ENCODE results near the gene HYI. TPM values are rescaled to one million over a fixed set of nuclear protein-coding genes. Genes with fewer than 3 reads are reported as not detected.
A peak's percentile ranks its signal among the peaks of the same experiment; 100 is the strongest.
"Not testable (repeated sequence)": the region's sequence is repeated elsewhere in the genome, so short reads cannot be mapped to it uniquely, and the experiment has no call there.

HYI gene, protein sequence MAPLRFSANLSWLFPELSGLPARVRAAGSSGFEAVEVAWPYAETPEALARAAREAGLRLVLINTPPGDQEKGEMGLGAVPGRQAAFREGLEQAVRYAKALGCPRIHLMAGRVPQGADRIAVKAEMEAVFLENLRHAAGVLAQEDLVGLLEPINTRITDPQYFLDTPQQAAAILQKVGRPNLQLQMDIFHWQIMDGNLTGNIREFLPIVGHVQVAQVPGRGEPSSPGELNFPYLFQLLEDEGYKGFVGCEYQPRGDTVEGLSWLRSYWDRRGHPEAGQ
- polyA plus RNA-seq (2013, experiment 1 of 2): 14.3 TPM
- polyA plus RNA-seq (2013, experiment 2 of 2): 16.5 TPM

DNA sequence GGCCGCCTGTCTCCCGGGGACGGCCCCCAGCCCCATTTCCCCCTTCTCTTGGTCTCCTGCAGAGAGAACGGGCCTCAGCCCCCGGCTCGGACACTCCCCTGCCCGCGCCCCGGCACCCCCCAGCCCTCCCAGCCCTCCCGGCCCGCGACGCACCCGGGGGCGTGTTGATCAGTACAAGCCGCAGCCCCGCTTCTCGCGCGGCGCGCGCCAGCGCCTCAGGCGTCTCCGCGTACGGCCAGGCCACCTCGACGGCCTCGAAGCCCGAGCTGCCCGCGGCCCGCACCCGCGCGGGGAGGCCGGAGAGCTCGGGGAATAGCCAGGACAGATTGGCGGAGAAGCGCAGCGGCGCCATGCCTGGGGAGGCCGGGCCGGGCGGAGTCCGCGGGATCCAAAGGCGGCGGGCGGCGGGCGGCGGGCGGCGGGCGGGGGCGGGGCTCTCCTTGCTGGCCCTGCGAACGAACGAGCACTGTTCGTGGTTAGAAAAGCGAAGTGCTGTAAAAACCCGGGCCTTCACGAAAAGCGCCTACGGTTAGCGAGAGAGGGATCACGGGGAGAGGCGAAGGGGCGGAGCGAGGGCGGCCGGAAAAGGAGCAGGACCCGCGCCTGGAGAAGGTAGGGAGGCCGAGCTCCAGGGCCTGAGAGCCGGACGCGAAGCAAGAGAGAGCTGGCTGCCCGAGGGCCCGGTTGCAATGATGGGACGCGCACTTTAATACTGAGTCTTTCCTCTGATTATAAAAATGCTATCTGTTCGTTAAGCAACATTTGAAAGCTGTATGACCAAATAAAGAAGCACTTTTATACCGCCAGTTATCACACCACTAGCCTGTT lies at the start of gene HYI:
Gene HYI, minus strand, starts transcription at position 490 of the 828 bp plus-strand sequence. Its CDS starts 138 bp downstream, at position 352.
- WGBS: 2% methylated on average over 87 of the region's 87 CpGs
- H3K27ac ChIP-seq (ENCODE audit: low read depth, low read length): peak within 1 kb of the TSS; percentile 65

DNA sequence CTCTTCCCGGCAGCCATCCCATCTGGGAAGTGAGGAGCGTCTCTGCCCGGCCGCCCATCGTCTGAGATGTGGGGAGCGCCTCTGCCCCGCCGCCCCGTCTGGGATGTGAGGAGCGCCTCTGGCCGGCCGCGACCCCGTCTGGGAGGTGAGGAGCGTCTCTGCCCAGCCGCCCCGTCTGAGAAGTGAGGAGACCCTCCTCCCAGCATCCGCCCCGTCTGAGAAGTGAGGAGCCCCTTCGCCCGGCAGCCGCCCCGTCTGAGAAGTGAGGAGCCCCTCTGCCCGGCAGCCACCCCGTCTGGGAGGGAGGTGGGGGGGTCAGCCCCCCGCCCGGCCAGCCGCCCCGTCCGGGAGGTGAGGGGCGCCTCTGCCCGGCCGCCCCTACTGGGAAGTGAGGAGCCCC lies 48.1 kb upstream of the HYI start:
- H3K27me3 ChIP-seq (ENCODE audit: insufficient read depth, low read length); H3K9ac ChIP-seq (ENCODE audit: low read depth, low read length); H3K27ac ChIP-seq (ENCODE audit: low read depth, low read length); H3K4me1 ChIP-seq (ENCODE audit: insufficient read depth, low read length); H3K9me3 ChIP-seq (ENCODE audit: insufficient read depth, low read depth, low read length); H3K4me3 ChIP-seq (ENCODE audit: low read length); H3K36me3 ChIP-seq (ENCODE audit: insufficient read depth, low read length): not testable (repeated sequence)
- WGBS: 95% methylated on average over 19 of the region's 33 CpGs

More for the DNA sequence above, at the start of gene HYI:
- Histone ChIP-seq H3K4me1 (ENCODE audit: insufficient read depth, low read length) (peaks cover 17% of the 10 kb centered on the region), H3K27me3 (ENCODE audit: insufficient read depth, low read length) (no peaks in the 10 kb centered on the region), H3K9me3 (ENCODE audit: insufficient read depth, low read depth, low read length) (no peaks in the 10 kb centered on the region), H3K4me3 (ENCODE audit: low read length) (peak within 1 kb of the TSS; percentile 67), H3K36me3 (ENCODE audit: insufficient read depth, low read length) (peaks cover 34% of the 10 kb centered on the region), H3K9ac (ENCODE audit: low read depth, low read length) (peak within 1 kb of the TSS; percentile 77)

DNA sequence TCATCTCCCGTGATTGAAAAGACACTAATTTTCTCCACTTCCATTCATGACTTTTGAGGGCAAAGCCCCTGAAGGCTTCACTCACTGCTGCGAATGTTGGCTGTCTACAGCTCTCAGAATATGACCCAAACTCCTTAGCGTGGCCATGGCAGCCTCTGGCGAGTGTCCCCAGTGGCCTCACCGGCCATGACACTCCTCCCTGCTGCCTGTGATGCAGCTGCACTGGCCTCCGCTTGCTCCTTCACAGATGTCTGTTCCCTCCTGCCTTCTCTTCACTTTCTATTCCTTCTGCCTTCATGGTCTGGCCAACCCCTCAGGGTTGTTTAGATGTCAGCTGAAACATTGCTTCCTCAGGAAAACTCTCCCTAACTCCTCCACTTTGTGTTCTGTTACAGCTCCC lies 46.2 kb upstream of the HYI start:
- Histone ChIP-seq H3K27ac (ENCODE audit: low read depth, low read length) (no peak overlapping the region), H3K4me1 (ENCODE audit: insufficient read depth, low read length) (peaks cover 3% of the 10 kb centered on the region; the same call in 1 of the 2 replicates), H3K9ac (ENCODE audit: low read depth, low read length) (no peak overlapping the region), H3K4me3 (ENCODE audit: low read length) (no peak overlapping the region), H3K9me3 (ENCODE audit: insufficient read depth, low read depth, low read length) (no peaks in the 10 kb centered on the region), H3K36me3 (ENCODE audit: insufficient read depth, low read length) (no peaks in the 10 kb centered on the region), H3K27me3 (ENCODE audit: insufficient read depth, low read length) (no peaks in the 10 kb centered on the region)
- WGBS: 80% methylated on average over 6 of the region's 6 CpGs

DNA sequence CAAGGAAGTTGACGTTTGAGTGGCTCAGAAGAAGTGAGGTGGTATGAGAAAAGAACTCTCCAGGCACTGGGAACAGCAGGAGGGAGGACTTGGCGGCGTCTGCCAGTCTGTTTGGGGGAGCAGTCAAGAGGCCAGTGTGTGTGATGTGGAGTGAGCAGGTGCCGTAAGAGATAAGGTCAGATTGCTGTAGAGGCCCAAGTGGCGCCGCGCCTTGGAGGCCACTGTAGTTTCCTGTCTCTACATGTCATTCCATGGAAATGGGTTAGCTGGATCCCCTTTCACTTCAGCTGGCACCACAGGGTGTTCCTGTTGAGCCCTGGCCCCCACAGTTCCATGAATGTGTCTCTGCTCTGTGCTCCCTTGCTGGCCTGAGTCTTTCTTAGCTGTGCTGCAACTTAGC lies 41.5 kb upstream of the HYI start:
- Histone ChIP-seq H3K9me3 (ENCODE audit: insufficient read depth, low read depth, low read length) (peaks cover 9% of the 10 kb centered on the region; the same call in 1 of the 2 replicates), H3K27me3 (ENCODE audit: insufficient read depth, low read length) (no peaks in the 10 kb centered on the region), H3K27ac (ENCODE audit: low read depth, low read length) (no peak overlapping the region), H3K9ac (ENCODE audit: low read depth, low read length) (no peak overlapping the region), H3K4me3 (ENCODE audit: low read length) (no peak overlapping the region), H3K36me3 (ENCODE audit: insufficient read depth, low read length) (no peaks in the 10 kb centered on the region), H3K4me1 (ENCODE audit: insufficient read depth, low read length) (peaks cover 18% of the 10 kb centered on the region)
- 79% methylated on average over 7 of the region's 7 CpGs for WGBS

DNA sequence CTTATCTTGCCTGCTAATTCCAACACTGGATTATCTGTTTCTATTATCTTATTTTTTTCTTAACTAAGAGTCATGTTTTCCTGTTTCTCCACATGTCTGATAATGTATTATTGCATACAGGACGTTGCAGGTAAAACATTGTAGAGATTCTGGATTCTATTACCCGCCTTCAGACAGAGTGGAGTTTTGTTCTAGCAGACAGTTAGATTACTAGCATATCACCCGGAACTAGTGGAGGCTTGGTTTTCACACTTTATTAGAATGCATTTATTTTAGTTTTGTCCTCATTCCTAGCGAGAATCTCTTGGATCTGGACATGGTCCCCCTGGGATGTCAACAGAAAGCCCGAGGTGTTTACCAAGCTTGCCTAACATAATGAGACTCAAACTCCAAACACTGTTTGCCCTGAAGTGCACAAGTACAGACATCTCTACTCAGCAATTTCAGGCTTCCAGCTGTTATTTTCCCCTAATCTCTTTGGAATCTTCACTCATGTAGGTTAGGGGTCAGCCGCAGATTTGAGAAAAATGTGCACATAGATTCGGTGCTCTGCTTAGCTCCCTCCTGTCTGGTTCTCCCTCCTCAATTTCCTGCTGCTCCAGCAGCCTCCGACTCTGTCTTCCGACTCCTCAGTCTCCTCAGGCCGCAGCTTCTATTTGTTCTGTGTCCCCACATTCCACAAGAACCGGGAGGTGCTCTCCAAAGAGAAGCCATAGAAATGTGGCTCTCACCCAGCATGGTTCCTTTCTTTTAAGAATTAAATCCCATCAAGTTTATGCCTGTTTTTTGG lies 40.1 kb upstream of the HYI start:
- H3K4me3 ChIP-seq (ENCODE audit: low read length): peak overlapping the region; percentile 11; the same call in 1 of the 2 replicates
- H3K9me3 ChIP-seq (ENCODE audit: insufficient read depth, low read depth, low read length): peaks cover 9% of the 10 kb centered on the region; the same call in 1 of the 2 replicates
- no peaks in the 10 kb centered on the region for H3K27me3 ChIP-seq (ENCODE audit: insufficient read depth, low read length)
- H3K36me3 ChIP-seq (ENCODE audit: insufficient read depth, low read length): no peaks in the 10 kb centered on the region
- 0 out of 2 replicates have a peak overlapping the region, but pooled peaks have one; percentile 16 for H3K9ac ChIP-seq (ENCODE audit: low read depth, low read length)
- peak overlapping the region; percentile 27; the same call in 1 of the 2 replicates for H3K27ac ChIP-seq (ENCODE audit: low read depth, low read length)
- 47% methylated on average over 11 of the region's 11 CpGs for WGBS
- H3K4me1 ChIP-seq (ENCODE audit: insufficient read depth, low read length): peaks cover 18% of the 10 kb centered on the region

DNA sequence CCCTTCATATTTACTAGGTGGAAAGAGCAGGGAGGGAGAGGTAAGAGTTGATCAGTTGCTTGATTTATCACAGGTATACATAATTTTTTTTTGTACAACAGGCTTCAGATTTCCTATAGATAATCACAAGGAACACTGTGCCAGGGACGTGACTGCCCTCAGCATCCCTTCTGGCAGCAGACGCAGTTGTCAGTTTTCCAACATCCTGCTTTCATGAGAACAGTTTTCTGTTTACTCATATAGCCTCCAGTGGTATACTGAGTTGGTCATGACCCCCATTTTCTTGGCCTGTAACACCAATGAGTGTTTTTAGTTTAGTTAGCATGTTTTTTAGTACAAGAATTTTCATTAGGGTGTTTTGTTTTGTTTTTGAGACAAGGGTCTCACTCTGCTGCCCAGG lies 39.1 kb upstream of the HYI start:
- peaks cover 15% of the 10 kb centered on the region for H3K9me3 ChIP-seq (ENCODE audit: insufficient read depth, low read depth, low read length)
- H3K9ac ChIP-seq (ENCODE audit: low read depth, low read length): no peak overlapping the region
- H3K36me3 ChIP-seq (ENCODE audit: insufficient read depth, low read length): no peaks in the 10 kb centered on the region
- H3K4me1 ChIP-seq (ENCODE audit: insufficient read depth, low read length): peaks cover 18% of the 10 kb centered on the region
- no peak overlapping the region for H3K4me3 ChIP-seq (ENCODE audit: low read length)
- WGBS: 93% methylated on average over 2 of the region's 2 CpGs
- no peaks in the 10 kb centered on the region for H3K27me3 ChIP-seq (ENCODE audit: insufficient read depth, low read length)
- H3K27ac ChIP-seq (ENCODE audit: low read depth, low read length): no peak overlapping the region

DNA sequence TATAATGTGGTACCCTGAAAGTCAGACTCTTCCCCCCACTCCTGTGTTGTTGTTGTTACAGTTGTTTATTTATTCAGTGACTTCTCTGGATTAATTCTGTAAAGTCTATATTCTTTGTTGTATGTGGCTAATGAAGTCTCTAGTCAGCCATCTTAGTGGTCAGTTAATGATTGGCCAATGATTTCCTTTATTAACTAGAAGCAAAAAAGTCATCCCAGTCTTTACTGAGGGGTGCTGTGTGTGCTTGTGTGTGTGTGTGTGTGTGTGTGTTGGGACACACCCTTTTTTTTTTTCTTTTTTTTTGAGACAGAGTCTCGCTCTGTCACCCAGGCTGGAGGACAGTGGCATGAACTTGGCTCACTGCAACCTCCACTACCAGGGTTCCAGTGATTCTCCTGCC lies 37.3 kb upstream of the HYI start:
- H3K9me3 ChIP-seq (ENCODE audit: insufficient read depth, low read depth, low read length): peaks cover 20% of the 10 kb centered on the region
- H3K4me1 ChIP-seq (ENCODE audit: insufficient read depth, low read length): peaks cover 18% of the 10 kb centered on the region
- no peak overlapping the region for H3K27ac ChIP-seq (ENCODE audit: low read depth, low read length)
- H3K36me3 ChIP-seq (ENCODE audit: insufficient read depth, low read length): no peaks in the 10 kb centered on the region
- H3K27me3 ChIP-seq (ENCODE audit: insufficient read depth, low read length): no peaks in the 10 kb centered on the region
- H3K9ac ChIP-seq (ENCODE audit: low read depth, low read length): no peak overlapping the region
- WGBS: 100% methylated on average over 1 of the region's 1 CpG
- H3K4me3 ChIP-seq (ENCODE audit: low read length): no peak overlapping the region

DNA sequence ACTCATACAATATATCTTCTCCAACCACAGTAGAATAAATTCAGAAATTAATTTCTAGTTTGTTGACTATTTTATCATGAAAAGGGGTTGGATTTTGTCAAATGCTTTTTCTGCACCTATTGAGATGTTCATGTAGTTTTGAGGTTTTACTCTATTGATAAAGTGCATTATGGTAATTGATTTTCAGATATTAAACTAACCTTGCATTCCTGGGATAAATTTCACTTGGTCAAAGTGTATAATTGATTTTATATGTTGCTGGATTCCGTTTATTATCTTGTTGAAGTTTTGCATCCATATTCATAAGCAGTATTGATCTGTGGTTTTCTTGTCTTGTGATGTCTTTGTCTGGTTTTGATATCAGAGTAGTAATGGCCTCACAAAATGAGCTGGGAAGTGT lies 34.4 kb upstream of the HYI start:
- peaks cover 20% of the 10 kb centered on the region for H3K9me3 ChIP-seq (ENCODE audit: insufficient read depth, low read depth, low read length)
- no peaks in the 10 kb centered on the region for H3K36me3 ChIP-seq (ENCODE audit: insufficient read depth, low read length)
- H3K9ac ChIP-seq (ENCODE audit: low read depth, low read length): no peak overlapping the region
- H3K27ac ChIP-seq (ENCODE audit: low read depth, low read length): no peak overlapping the region
- 83% methylated on average over 1 of the region's 1 CpG for WGBS
- no peaks in the 10 kb centered on the region for H3K4me1 ChIP-seq (ENCODE audit: insufficient read depth, low read length)
- H3K4me3 ChIP-seq (ENCODE audit: low read length): no peak overlapping the region
- H3K27me3 ChIP-seq (ENCODE audit: insufficient read depth, low read length): no peaks in the 10 kb centered on the region

DNA sequence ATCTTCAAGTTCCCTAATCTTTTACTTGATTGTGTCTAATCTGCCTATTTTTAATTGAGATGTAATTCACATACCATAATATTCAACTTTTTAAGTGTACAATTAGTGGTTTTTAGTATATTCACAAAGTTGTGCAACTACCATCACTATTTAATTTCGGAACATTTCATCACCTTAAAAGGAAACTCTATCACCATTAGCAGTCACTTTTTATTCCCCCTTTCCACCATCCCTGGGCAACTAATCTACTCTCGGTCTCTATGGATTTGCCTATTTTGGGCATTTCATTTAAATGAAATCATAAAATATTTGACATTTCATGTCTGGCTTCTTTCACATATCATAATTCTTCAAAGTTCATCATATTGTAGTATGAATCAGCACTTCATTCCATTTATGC lies 30.6 kb upstream of the HYI start:
- no peaks in the 10 kb centered on the region for H3K4me1 ChIP-seq (ENCODE audit: insufficient read depth, low read length)
- H3K27ac ChIP-seq (ENCODE audit: low read depth, low read length): no peak overlapping the region
- H3K27me3 ChIP-seq (ENCODE audit: insufficient read depth, low read length): no peaks in the 10 kb centered on the region
- H3K36me3 ChIP-seq (ENCODE audit: insufficient read depth, low read length): no peaks in the 10 kb centered on the region
- no peak overlapping the region for H3K4me3 ChIP-seq (ENCODE audit: low read length)
- WGBS: 88% methylated on average over 2 of the region's 2 CpGs
- no peak overlapping the region for H3K9ac ChIP-seq (ENCODE audit: low read depth, low read length)
- peaks cover 11% of the 10 kb centered on the region; the same call in 1 of the 2 replicates for H3K9me3 ChIP-seq (ENCODE audit: insufficient read depth, low read depth, low read length)

DNA sequence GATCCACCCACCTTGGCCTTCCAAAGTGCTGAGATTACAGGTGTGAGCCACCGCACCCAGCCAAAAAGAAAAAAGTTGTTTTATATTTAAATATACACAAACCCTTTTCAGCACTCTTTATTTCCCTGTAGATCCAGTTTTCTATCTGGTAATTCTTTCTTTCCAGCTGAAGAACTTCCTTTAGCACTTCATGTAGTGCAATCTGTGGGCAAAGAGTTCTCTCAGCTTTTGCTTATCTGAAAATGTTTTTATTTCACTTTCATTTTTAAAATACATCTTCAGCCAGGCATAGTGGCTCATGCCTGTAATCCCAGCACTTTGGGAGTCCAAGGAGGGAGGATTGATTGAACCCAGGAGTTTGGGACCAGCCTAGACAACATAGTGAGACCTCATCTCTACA lies 28.5 kb upstream of the HYI start:
- WGBS: no CpG with 5 or more reads among the region's 1 CpG
- Histone ChIP-seq H3K4me3 (ENCODE audit: low read length) (no peak overlapping the region), H3K36me3 (ENCODE audit: insufficient read depth, low read length) (no peaks in the 10 kb centered on the region), H3K27ac (ENCODE audit: low read depth, low read length) (no peak overlapping the region), H3K27me3 (ENCODE audit: insufficient read depth, low read length) (no peaks in the 10 kb centered on the region), H3K9ac (ENCODE audit: low read depth, low read length) (no peak overlapping the region), H3K4me1 (ENCODE audit: insufficient read depth, low read length) (no peaks in the 10 kb centered on the region), H3K9me3 (ENCODE audit: insufficient read depth, low read depth, low read length) (0 out of 2 replicates have a peak, but pooled peaks cover 3% of the 10 kb centered on the region)
